Measurements from ENCODE around the gene PLEKHN1.
A peak's percentile ranks its signal among the peaks of the same experiment; 100 is the strongest.
"Not testable (repeated sequence)": the region's sequence is repeated elsewhere in the genome, so short reads cannot be mapped to it uniquely, and the experiment has no call there.

PLEKHN1 gene

GRCh38 chr1:980602-981395 is 14.5 kb downstream of the PLEKHN1 start:
- DNase-seq (ENCODE audit: low spot score in 2 of 2) (no peak), ATAC-seq (replicated peaks; ENCODE audit: extremely low read depth, poor library complexity, severe bottlenecking) (no peak)
- Mint-ChIP-seq H3K9me3 (no peaks in the 10 kb centered on the region), H3K36me3 (ENCODE audit: insufficient read depth) (peaks cover under 1% of the 10 kb centered on the region), H3K4me3 (no peak overlapping the region), H3K27me3 (peaks cover 31% of the 10 kb centered on the region), H3K4me1 (peaks cover 7% of the 10 kb centered on the region), H3K27ac (ENCODE audit: low read depth) (no peak overlapping the region)

GRCh38 chr1:981491-981954 is 15.2 kb downstream of the PLEKHN1 start:
- no peak overlapping the region for H3K27ac Mint-ChIP-seq (ENCODE audit: low read depth)
- no peaks in the 10 kb centered on the region for H3K36me3 Mint-ChIP-seq (ENCODE audit: insufficient read depth)
- no peak for DNase-seq (ENCODE audit: low spot score in 2 of 2)
- peaks cover 5% of the 10 kb centered on the region for H3K4me1 Mint-ChIP-seq
- H3K4me3 Mint-ChIP-seq: no peak overlapping the region
- peaks cover 36% of the 10 kb centered on the region for H3K27me3 Mint-ChIP-seq
- no peaks in the 10 kb centered on the region for H3K9me3 Mint-ChIP-seq
- ATAC-seq (replicated peaks; ENCODE audit: extremely low read depth, poor library complexity, severe bottlenecking): no peak

- H3K4me1 Mint-ChIP-seq: peaks cover 5% of the 10 kb centered on the region
- no peak for ATAC-seq (replicated peaks; ENCODE audit: extremely low read depth, poor library complexity, severe bottlenecking)
These were observed 15.8 kb downstream of the PLEKHN1 start, which contains the start of gene PERM1 for GRCh38 chr1:981955-982558. Gene PERM1 (minus strand): TSS chr1:982093. CDS start chr1:981029, 1,064 bp downstream.

GRCh38 chr1:982765-983436 is 16.6 kb downstream of the PLEKHN1 start:
- H3K27me3 Mint-ChIP-seq: peaks cover 41% of the 10 kb centered on the region
- ATAC-seq (replicated peaks; ENCODE audit: extremely low read depth, poor library complexity, severe bottlenecking) (no peak), DNase-seq (ENCODE audit: low spot score in 2 of 2) (no peak)
- H3K9me3 Mint-ChIP-seq: no peaks in the 10 kb centered on the region
- H3K36me3 Mint-ChIP-seq (ENCODE audit: insufficient read depth): no peaks in the 10 kb centered on the region
- no peak overlapping the region for H3K4me3 Mint-ChIP-seq
- H3K4me1 Mint-ChIP-seq: peaks cover 5% of the 10 kb centered on the region
- H3K27ac Mint-ChIP-seq (ENCODE audit: low read depth): no peak overlapping the region

More at GRCh38 chr1:981955-982558, 15.8 kb downstream of the PLEKHN1 start, which contains the start of gene PERM1:
- H3K27ac Mint-ChIP-seq (ENCODE audit: low read depth): no peak within 1 kb of the TSS
- no peaks in the 10 kb centered on the region for H3K9me3 Mint-ChIP-seq
- no peaks in the 10 kb centered on the region for H3K36me3 Mint-ChIP-seq (ENCODE audit: insufficient read depth)
- peaks cover 37% of the 10 kb centered on the region for H3K27me3 Mint-ChIP-seq
- no peak within 1 kb of the TSS for H3K4me3 Mint-ChIP-seq
- no peak for DNase-seq (ENCODE audit: low spot score in 2 of 2)

GRCh38 chr1:983798-984475 is 17.7 kb downstream of the PLEKHN1 start:
- Mint-ChIP-seq H3K4me3 (no peak overlapping the region), H3K36me3 (ENCODE audit: insufficient read depth) (no peaks in the 10 kb centered on the region), H3K9me3 (no peaks in the 10 kb centered on the region), H3K27ac (ENCODE audit: low read depth) (no peak overlapping the region), H3K4me1 (no peaks in the 10 kb centered on the region), H3K27me3 (peaks cover 51% of the 10 kb centered on the region)
- ATAC-seq (replicated peaks; ENCODE audit: extremely low read depth, poor library complexity, severe bottlenecking) (peak; percentile 64), DNase-seq (ENCODE audit: low spot score in 2 of 2) (no peak)

DNA sequence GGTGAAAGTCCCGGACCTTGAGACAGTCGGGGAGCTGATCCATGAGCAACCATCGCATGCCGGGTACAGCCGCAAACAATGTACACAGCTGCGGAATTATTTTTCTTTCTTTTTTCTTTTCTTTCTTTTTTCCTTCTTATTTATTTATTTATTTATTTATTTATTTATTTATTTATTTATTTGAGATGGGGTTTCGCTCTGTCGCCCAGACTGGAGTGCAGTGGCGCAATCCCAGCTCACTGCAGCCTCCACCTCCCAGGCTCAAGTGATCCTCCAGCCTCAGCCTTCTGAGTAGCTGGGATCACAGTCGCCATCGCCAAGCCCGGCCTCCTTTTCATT is 18.2 kb downstream of the PLEKHN1 start:
- ATAC-seq (replicated peaks; ENCODE audit: extremely low read depth, poor library complexity, severe bottlenecking) (no peak), DNase-seq (ENCODE audit: low spot score in 2 of 2) (no peak)
- Mint-ChIP-seq H3K27ac (ENCODE audit: low read depth) (no peak overlapping the region), H3K4me1 (no peaks in the 10 kb centered on the region), H3K36me3 (ENCODE audit: insufficient read depth) (no peaks in the 10 kb centered on the region), H3K9me3 (no peaks in the 10 kb centered on the region), H3K4me3 (no peak overlapping the region), H3K27me3 (peaks cover 56% of the 10 kb centered on the region)

DNA sequence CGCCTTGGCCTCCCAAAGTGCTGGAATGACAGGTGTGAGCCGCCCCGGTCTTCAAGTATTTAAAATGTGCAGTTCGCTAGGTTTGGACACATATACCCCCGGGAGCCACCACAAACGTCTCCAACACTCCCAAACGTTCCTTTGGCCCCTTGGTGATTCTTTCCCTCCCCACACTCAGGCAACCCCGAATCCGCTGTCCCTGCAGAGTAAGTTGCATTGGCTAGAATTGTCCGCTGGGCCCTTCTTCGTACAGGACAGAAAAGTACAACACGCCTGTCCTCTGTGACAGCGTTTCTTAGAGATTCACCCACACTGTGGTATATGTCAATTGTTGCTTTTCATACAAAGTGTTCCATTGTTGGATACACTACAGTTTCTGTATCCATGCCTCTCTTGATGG is 18.8 kb downstream of the PLEKHN1 start:
- DNase-seq (ENCODE audit: low spot score in 2 of 2) (no peak), ATAC-seq (replicated peaks; ENCODE audit: extremely low read depth, poor library complexity, severe bottlenecking) (no peak)
- H3K4me3 Mint-ChIP-seq: no peak overlapping the region
- H3K36me3 Mint-ChIP-seq (ENCODE audit: insufficient read depth): no peaks in the 10 kb centered on the region
- no peak overlapping the region for H3K27ac Mint-ChIP-seq (ENCODE audit: low read depth)
- H3K4me1 Mint-ChIP-seq: no peaks in the 10 kb centered on the region
- H3K9me3 Mint-ChIP-seq: no peaks in the 10 kb centered on the region
- H3K27me3 Mint-ChIP-seq: peaks cover 63% of the 10 kb centered on the region

DNA sequence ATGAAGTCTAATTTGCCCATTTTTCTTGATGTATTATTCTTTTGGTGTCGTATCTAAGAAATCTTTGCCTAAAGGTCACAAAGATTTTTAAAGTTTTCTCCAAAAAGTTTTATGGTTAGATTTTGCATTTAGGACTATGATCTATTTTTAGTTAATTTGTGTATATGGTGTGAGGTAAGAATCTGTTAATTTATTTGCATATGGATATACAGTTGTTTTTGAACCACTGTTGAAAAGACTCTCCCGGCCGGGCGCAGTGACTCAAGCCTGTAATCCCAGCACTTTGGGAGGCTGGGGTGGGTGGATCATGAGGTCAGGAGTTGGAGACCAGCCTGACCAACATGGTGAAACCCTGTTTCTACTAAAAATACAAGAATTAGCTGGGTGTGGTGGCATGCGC is 21.8 kb downstream of the PLEKHN1 start:
- H3K4me3 Mint-ChIP-seq; DNase-seq (ENCODE audit: low spot score in 2 of 2); H3K36me3 Mint-ChIP-seq (ENCODE audit: insufficient read depth); H3K27ac Mint-ChIP-seq (ENCODE audit: low read depth); H3K4me1 Mint-ChIP-seq; ATAC-seq (replicated peaks; ENCODE audit: extremely low read depth, poor library complexity, severe bottlenecking); H3K9me3 Mint-ChIP-seq: not testable (repeated sequence)
- H3K27me3 Mint-ChIP-seq: peaks cover 77% of the 10 kb centered on the region

DNA sequence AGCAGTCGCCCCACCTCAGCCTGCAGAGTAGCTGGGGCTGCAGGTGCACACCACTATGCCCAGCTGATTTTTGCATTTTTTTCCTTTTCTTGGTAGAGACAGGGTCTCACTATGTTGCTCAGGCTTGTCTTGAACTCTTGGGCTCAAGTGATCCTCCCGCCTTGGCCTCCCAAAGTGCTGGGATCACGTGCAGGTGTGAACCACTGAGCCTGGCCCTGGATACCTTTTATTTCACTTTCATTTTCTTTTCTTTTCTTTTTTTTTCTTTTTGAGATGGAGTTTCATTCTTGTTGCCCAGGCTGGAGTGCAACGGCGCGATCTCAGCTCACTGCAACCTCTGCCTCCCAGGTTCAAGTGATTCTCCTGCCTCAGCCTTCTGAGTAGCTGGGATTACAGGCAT is 25.0 kb downstream of the PLEKHN1 start:
- not testable (repeated sequence) for H3K36me3 Mint-ChIP-seq (ENCODE audit: insufficient read depth); H3K9me3 Mint-ChIP-seq; H3K27ac Mint-ChIP-seq (ENCODE audit: low read depth); H3K4me1 Mint-ChIP-seq; DNase-seq (ENCODE audit: low spot score in 2 of 2); ATAC-seq (replicated peaks; ENCODE audit: extremely low read depth, poor library complexity, severe bottlenecking); H3K4me3 Mint-ChIP-seq
- peaks cover 80% of the 10 kb centered on the region for H3K27me3 Mint-ChIP-seq

DNA sequence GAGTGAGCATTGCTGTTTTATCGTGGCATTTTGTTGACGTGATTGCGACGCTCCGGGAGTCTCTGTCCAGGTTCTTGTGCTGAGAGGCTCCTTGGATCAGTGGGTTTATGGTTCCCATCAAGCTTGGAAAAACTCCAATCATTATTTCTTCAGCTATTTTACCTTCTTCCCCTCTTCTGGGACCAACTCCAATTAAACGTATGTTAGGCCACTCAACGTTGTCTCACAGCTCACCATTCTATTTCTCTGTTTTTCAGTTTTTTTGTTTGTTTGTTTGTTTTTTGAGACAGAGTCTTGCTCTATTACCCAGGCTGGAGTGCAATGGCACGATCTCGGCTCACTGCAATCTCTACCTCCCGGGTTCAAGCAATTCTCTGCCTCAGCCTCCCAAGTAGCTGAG is 25.6 kb downstream of the PLEKHN1 start:
- ATAC-seq (replicated peaks; ENCODE audit: extremely low read depth, poor library complexity, severe bottlenecking): no peak
- Mint-ChIP-seq H3K36me3 (ENCODE audit: insufficient read depth) (peaks cover 2% of the 10 kb centered on the region), H3K9me3 (no peaks in the 10 kb centered on the region), H3K27me3 (peaks cover 78% of the 10 kb centered on the region), H3K4me3 (no peak overlapping the region), H3K4me1 (peaks cover 6% of the 10 kb centered on the region), H3K27ac (ENCODE audit: low read depth) (peak overlapping the region; percentile 70)
- DNase-seq (ENCODE audit: low spot score in 2 of 2): no peak

- H3K27me3 Mint-ChIP-seq: peaks cover 83% of the 10 kb centered on the region
These were observed 26.1 kb downstream of the PLEKHN1 start for GRCh38 chr1:992362-992761.

GRCh38 chr1:993379-993995 is 27.2 kb downstream of the PLEKHN1 start:
- H3K4me3 Mint-ChIP-seq: no peak overlapping the region
- H3K27ac Mint-ChIP-seq (ENCODE audit: low read depth): no peak overlapping the region
- no peak for ATAC-seq (replicated peaks; ENCODE audit: extremely low read depth, poor library complexity, severe bottlenecking)

More at GRCh38 chr1:992362-992761, 26.1 kb downstream of the PLEKHN1 start:
- peaks cover 6% of the 10 kb centered on the region for H3K4me1 Mint-ChIP-seq
- H3K27ac Mint-ChIP-seq (ENCODE audit: low read depth): peak overlapping the region; percentile 70
- no peak for DNase-seq (ENCODE audit: low spot score in 2 of 2)
- no peak overlapping the region for H3K4me3 Mint-ChIP-seq
- peaks cover 2% of the 10 kb centered on the region for H3K36me3 Mint-ChIP-seq (ENCODE audit: insufficient read depth)
- no peaks in the 10 kb centered on the region for H3K9me3 Mint-ChIP-seq
- no peak for ATAC-seq (replicated peaks; ENCODE audit: extremely low read depth, poor library complexity, severe bottlenecking)

More at GRCh38 chr1:993379-993995, 27.2 kb downstream of the PLEKHN1 start:
- no peak for DNase-seq (ENCODE audit: low spot score in 2 of 2)
- peaks cover 6% of the 10 kb centered on the region for H3K4me1 Mint-ChIP-seq
- peaks cover 2% of the 10 kb centered on the region for H3K36me3 Mint-ChIP-seq (ENCODE audit: insufficient read depth)
- peaks cover 75% of the 10 kb centered on the region for H3K27me3 Mint-ChIP-seq
- H3K9me3 Mint-ChIP-seq: no peaks in the 10 kb centered on the region

Measured in central memory CD8-positive, alpha-beta T cell (primary cell).